ENCODE data around the gene LRP2.

DNA sequence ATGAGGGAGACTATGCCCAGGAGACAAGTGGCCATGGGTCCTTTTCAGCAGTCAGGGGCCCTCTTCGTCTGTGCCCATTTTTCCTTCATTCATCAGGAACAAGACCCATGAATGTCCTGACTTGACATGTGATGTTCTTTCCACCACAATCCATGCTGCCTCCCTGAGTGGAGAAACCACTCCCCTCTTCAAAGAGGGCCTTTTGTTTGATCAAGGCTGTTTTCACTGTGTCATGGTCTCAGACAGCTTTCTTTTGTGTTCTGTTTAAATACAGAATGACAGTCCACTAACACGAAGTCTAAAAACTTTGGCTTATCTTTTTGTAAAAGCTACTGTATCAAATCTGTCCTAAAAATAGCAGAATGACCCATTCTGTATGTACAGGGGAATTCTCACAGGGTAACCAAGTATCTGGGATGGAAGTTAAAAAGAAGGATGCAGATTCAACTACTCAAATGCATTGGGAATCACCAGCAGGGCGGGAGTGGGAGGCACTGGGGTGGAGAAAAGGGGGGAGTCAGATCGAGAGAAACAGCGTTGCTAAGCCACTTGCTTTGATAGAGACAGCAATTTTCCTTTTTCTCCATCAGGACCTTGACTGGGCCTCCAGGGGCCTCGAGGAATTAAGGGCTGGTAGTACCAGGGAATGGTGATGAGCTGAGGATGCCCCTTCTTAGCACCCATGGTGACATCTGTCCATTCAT, 13.9 kb downstream of the LRP2 start:
- TF ChIP-seq, protein P1, sequence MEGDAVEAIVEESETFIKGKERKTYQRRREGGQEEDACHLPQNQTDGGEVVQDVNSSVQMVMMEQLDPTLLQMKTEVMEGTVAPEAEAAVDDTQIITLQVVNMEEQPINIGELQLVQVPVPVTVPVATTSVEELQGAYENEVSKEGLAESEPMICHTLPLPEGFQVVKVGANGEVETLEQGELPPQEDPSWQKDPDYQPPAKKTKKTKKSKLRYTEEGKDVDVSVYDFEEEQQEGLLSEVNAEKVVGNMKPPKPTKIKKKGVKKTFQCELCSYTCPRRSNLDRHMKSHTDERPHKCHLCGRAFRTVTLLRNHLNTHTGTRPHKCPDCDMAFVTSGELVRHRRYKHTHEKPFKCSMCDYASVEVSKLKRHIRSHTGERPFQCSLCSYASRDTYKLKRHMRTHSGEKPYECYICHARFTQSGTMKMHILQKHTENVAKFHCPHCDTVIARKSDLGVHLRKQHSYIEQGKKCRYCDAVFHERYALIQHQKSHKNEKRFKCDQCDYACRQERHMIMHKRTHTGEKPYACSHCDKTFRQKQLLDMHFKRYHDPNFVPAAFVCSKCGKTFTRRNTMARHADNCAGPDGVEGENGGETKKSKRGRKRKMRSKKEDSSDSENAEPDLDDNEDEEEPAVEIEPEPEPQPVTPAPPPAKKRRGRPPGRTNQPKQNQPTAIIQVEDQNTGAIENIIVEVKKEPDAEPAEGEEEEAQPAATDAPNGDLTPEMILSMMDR (conservative IDR thresholded peaks at IDR 0.05 in 1 of 2, IDR thresholded peaks at IDR 0.05 in 1 of 2; ENCODE audit: low read depth in 1 of 2, low read length in 2 of 2), result no peak
- no peak for TF ChIP-seq EZH2 (IDR thresholded peaks at IDR 0.05; ENCODE audit: low read length, missing control alignments)
